ENCODE results near the gene SPDYE2. TPM values are rescaled to one million over a fixed set of nuclear protein-coding genes. Genes with fewer than 3 reads are reported as not detected.
"Not testable (repeated sequence)": the region's sequence is repeated elsewhere in the genome, so short reads cannot be mapped to it uniquely, and the experiment has no call there.

The SPDYE2 gene
- total and polyA plus RNA-seq, 2 donors (not counting 1 experiment from before 2014, with no cell fraction given) = 0.07 to 0.47 TPM

- CTCF ChIA-PET; H3K9me3 Mint-ChIP-seq (ENCODE audit: insufficient read depth); H3K4me2 ChIP-seq (replicated peaks; ENCODE audit: low read depth, low read length, poor library complexity, severe bottlenecking); H3K4me3 Mint-ChIP-seq; H3K9me3 ChIP-seq (ENCODE audit: control extremely low read depth in 1 of 3, control insufficient read depth in 2 of 3, insufficient read depth in 1 of 3, low read length in 2 of 3); H3K9ac ChIP-seq (ENCODE audit: low read length); H3K79me2 ChIP-seq (ENCODE audit: control insufficient read depth, insufficient read depth, low read length); H3K27ac ChIP-seq (ENCODE audit: low read length in 2 of 2); H3K27me3 ChIP-seq (replicated peaks in 1 of 4; ENCODE audit: control extremely low read depth in 1 of 4, control insufficient read depth in 3 of 4, insufficient read depth in 4 of 4, low read length in 3 of 4); POLR2A ChIA-PET; ATAC-seq (ENCODE audit: low read depth); DNase-seq; H3K36me3 ChIP-seq (replicated peaks in 1 of 2; ENCODE audit: control extremely low read depth in 1 of 2, control insufficient read depth in 1 of 2, extremely low read depth in 1 of 2, insufficient read depth in 2 of 2, low read length in 1 of 2); intact Hi-C loops (cut with micrococcal nuclease); H2AFZ ChIP-seq (ENCODE audit: insufficient read depth, low read depth, low read length, poor library complexity, severe bottlenecking); H3K4me3 ChIP-seq (ENCODE audit: control extremely low read depth in 1 of 5, extremely low read depth in 1 of 5, insufficient read depth in 1 of 5, low read depth in 2 of 5, low read length in 4 of 5); H4K20me1 ChIP-seq (ENCODE audit: control insufficient read depth, insufficient read depth, low read length, poor library complexity, severe bottlenecking); H3K27ac Mint-ChIP-seq; H3K4me1 Mint-ChIP-seq; H3K27me3 Mint-ChIP-seq; H3K4me1 ChIP-seq (ENCODE audit: control insufficient read depth in 2 of 2, insufficient read depth in 2 of 2, low read length in 2 of 2): not testable (repeated sequence)
- WGBS (ENCODE audit: insufficient coverage) = no CpG with 5 or more reads among the region's 12 CpGs
These were observed 5.7 kb upstream of the SPDYE2 start for GRCh38 chr7:102545288-102545687.

GRCh38 chr7:102546353-102546752 is 4.7 kb upstream of the SPDYE2 start:
- H3K4me1 Mint-ChIP-seq; H4K20me1 ChIP-seq (ENCODE audit: control insufficient read depth, insufficient read depth, low read length, poor library complexity, severe bottlenecking); intact Hi-C loops (cut with micrococcal nuclease); H3K27ac ChIP-seq (ENCODE audit: low read length in 2 of 2); H3K27ac Mint-ChIP-seq; H3K4me3 Mint-ChIP-seq; CTCF ChIA-PET; H3K79me2 ChIP-seq (ENCODE audit: control insufficient read depth, insufficient read depth, low read length); POLR2A ChIA-PET; H2AFZ ChIP-seq (ENCODE audit: insufficient read depth, low read depth, low read length, poor library complexity, severe bottlenecking); DNase-seq; H3K27me3 Mint-ChIP-seq; H3K9me3 Mint-ChIP-seq (ENCODE audit: insufficient read depth); H3K9me3 ChIP-seq (ENCODE audit: control extremely low read depth in 1 of 3, control insufficient read depth in 2 of 3, insufficient read depth in 1 of 3, low read length in 2 of 3); H3K4me1 ChIP-seq (ENCODE audit: control insufficient read depth in 2 of 2, insufficient read depth in 2 of 2, low read length in 2 of 2); H3K4me3 ChIP-seq (ENCODE audit: control extremely low read depth in 1 of 5, extremely low read depth in 1 of 5, insufficient read depth in 1 of 5, low read depth in 2 of 5, low read length in 4 of 5); H3K4me2 ChIP-seq (replicated peaks; ENCODE audit: low read depth, low read length, poor library complexity, severe bottlenecking); H3K27me3 ChIP-seq (replicated peaks in 1 of 4; ENCODE audit: control extremely low read depth in 1 of 4, control insufficient read depth in 3 of 4, insufficient read depth in 4 of 4, low read length in 3 of 4); H3K36me3 ChIP-seq (replicated peaks in 1 of 2; ENCODE audit: control extremely low read depth in 1 of 2, control insufficient read depth in 1 of 2, extremely low read depth in 1 of 2, insufficient read depth in 2 of 2, low read length in 1 of 2); H3K9ac ChIP-seq (ENCODE audit: low read length): not testable (repeated sequence)
- no CpG with 5 or more reads among the region's 6 CpGs for WGBS (ENCODE audit: insufficient coverage)
- peak; percentile 87 for ATAC-seq (ENCODE audit: low read depth)

GRCh38 chr7:102568620-102569019 is 17.6 kb downstream of the SPDYE2 start:
- peak; percentile 0 for DNase-seq
- CTCF ChIA-PET; H3K27ac ChIP-seq (ENCODE audit: low read length in 2 of 2); H3K36me3 ChIP-seq (replicated peaks in 1 of 2; ENCODE audit: control extremely low read depth in 1 of 2, control insufficient read depth in 1 of 2, extremely low read depth in 1 of 2, insufficient read depth in 2 of 2, low read length in 1 of 2); H3K9me3 Mint-ChIP-seq (ENCODE audit: insufficient read depth); H3K79me2 ChIP-seq (ENCODE audit: control insufficient read depth, insufficient read depth, low read length); H3K27me3 Mint-ChIP-seq; H3K4me2 ChIP-seq (replicated peaks; ENCODE audit: low read depth, low read length, poor library complexity, severe bottlenecking); H3K27me3 ChIP-seq (replicated peaks in 1 of 4; ENCODE audit: control extremely low read depth in 1 of 4, control insufficient read depth in 3 of 4, insufficient read depth in 4 of 4, low read length in 3 of 4); H3K27ac Mint-ChIP-seq; H3K9ac ChIP-seq (ENCODE audit: low read length); H3K9me3 ChIP-seq (ENCODE audit: control extremely low read depth in 1 of 3, control insufficient read depth in 2 of 3, insufficient read depth in 1 of 3, low read length in 2 of 3); H2AFZ ChIP-seq (ENCODE audit: insufficient read depth, low read depth, low read length, poor library complexity, severe bottlenecking); ATAC-seq (ENCODE audit: low read depth); intact Hi-C loops (cut with micrococcal nuclease); H4K20me1 ChIP-seq (ENCODE audit: control insufficient read depth, insufficient read depth, low read length, poor library complexity, severe bottlenecking); H3K4me3 ChIP-seq (ENCODE audit: control extremely low read depth in 1 of 5, extremely low read depth in 1 of 5, insufficient read depth in 1 of 5, low read depth in 2 of 5, low read length in 4 of 5); H3K4me3 Mint-ChIP-seq; H3K4me1 ChIP-seq (ENCODE audit: control insufficient read depth in 2 of 2, insufficient read depth in 2 of 2, low read length in 2 of 2); H3K4me1 Mint-ChIP-seq; POLR2A ChIA-PET: not testable (repeated sequence)
- no CpG with 5 or more reads among the region's 11 CpGs for WGBS (ENCODE audit: insufficient coverage)
